Endothelial cell of umbilical vein (primary cell): ENCODE data around the gene KCNJ6. TPM values are rescaled to one million over a fixed set of nuclear protein-coding genes. Genes with fewer than 3 reads are reported as not detected.

Experiments used
- BruUV-seq: library from RNA; stranded (reverse); fragments of 400-500 nt; replicated peaks from 2 replicates; lab custom pipeline; 2021; lab: Mats Ljungman, UMichigan
- CTCF ChIA-PET: fragments of 300-600, 350-600 bp; sonication (Branson Sonifier 250); formaldehyde crosslinking; loops from one replicate; lab custom pipeline; 2021; ENCODE audit warnings: antibody characterized with exemption, inconsistent platforms; lab: Charles Lee
- POLR2A ChIA-PET: fragments of 300-600, 350-600 bp; sonication (Branson Sonifier 250); formaldehyde crosslinking; loops from one replicate; lab custom pipeline; 2021; ENCODE audit warnings: antibody characterized with exemption, inconsistent platforms; lab: Charles Lee
- DNase-seq: peaks from one replicate; pipeline ENCODE4 v3.0.0-alpha.2; 2011; ENCODE audit warnings: low read depth, low spot score
- FAIRE-seq: peaks from 2 replicates; lab custom pipeline; 2011; peaks lifted over from hg19 to GRCh38; lab: Jason Lieb, UNC
- H2AFZ ChIP-seq: 2 replicates; pipeline ENCODE4 v1.6.0; 2012; ENCODE audit warnings: low read depth, low read length, control low read depth, inconsistent platforms
- H3K27ac ChIP-seq: 2 replicates; pipeline ENCODE4 v1.5.1; 2011; ENCODE audit warnings: low read depth, mild to moderate bottlenecking, control low read depth, low read length, moderate library complexity; ENCODE audit not compliant: insufficient read depth
- H3K27me3 ChIP-seq, 2 experiments: 2 replicates each; pipeline versions ENCODE4 v1.6.0 to v1.6.1; 2011; ENCODE audit warnings: low read length in 2 of 2, mixed read lengths in 1 of 2; ENCODE audit not compliant: control insufficient read depth in 2 of 2, insufficient read depth in 2 of 2
- H3K36me3 ChIP-seq, 2 experiments: 2 replicates in 1 of 2; 3 replicates in 1 of 2; pipeline ENCODE4 v1.5.1; 2011; ENCODE audit warnings: low read length in 2 of 2, mild to moderate bottlenecking in 1 of 2, moderate library complexity in 1 of 2; ENCODE audit not compliant: control insufficient read depth in 2 of 2, insufficient read depth in 2 of 2; ENCODE audit errors: extremely low read depth in 1 of 2
- H3K4me1 ChIP-seq: 3 replicates; pipeline ENCODE4 v1.5.1; 2011; ENCODE audit warnings: mild to moderate bottlenecking, low read length; ENCODE audit not compliant: control insufficient read depth, insufficient read depth; ENCODE audit errors: extremely low read depth
- H3K4me2 ChIP-seq: 2 replicates; pipeline ENCODE4 v1.6.1; 2011; ENCODE audit warnings: low read length, control low read depth, mixed read lengths; ENCODE audit not compliant: insufficient read depth
- H3K4me3 ChIP-seq, 3 experiments: fragments of 200-600 bp in 1 of 3; sonication (generic), shearing (Covaris generic) in 1 of 3; replicated peaks in 1 of 3; 2 replicates each; pipeline ENCODE4 v1.5.1; 2011 to 2016; ENCODE audit warnings: control low read depth in 3 of 3, low read length in 3 of 3, mild to moderate bottlenecking in 2 of 3, inconsistent platforms in 1 of 3, low read depth in 1 of 3, moderate library complexity in 1 of 3; ENCODE audit not compliant: insufficient read depth in 1 of 3
- H3K79me2 ChIP-seq: 2 replicates; pipeline ENCODE4 v1.6.0; 2012; ENCODE audit warnings: low read length, inconsistent platforms; ENCODE audit not compliant: control insufficient read depth, insufficient read depth
- H3K9ac ChIP-seq: replicated peaks from 2 replicates; pipeline ENCODE3; 2011; ENCODE audit warnings: low read length, control low read depth; ENCODE audit not compliant: insufficient read depth; ENCODE audit errors: extremely low read depth
- H3K9me1 ChIP-seq: replicated peaks from 3 replicates; pipeline ENCODE4 v1.6.0; 2011; ENCODE audit warnings: mild to moderate bottlenecking, low read length; ENCODE audit not compliant: control insufficient read depth, insufficient read depth; ENCODE audit errors: extremely low read depth
- H3K9me3 ChIP-seq: replicated peaks from 2 replicates; pipeline ENCODE4 v1.5.1; 2012; ENCODE audit warnings: low read length, inconsistent platforms; ENCODE audit not compliant: control insufficient read depth, insufficient read depth
- H4K20me1 ChIP-seq: replicated peaks from 2 replicates; pipeline ENCODE3; 2011; ENCODE audit warnings: mild to moderate bottlenecking, low read length; ENCODE audit not compliant: control insufficient read depth, insufficient read depth; ENCODE audit errors: extremely low read depth
- EZH2 ChIP-seq: IDR thresholded peaks from 2 replicates; pipeline ENCODE4 v1.6.1; 2012; ENCODE audit warnings: borderline replicate concordance, low read depth, mild to moderate bottlenecking, moderate library complexity, low read length, inconsistent platforms; ENCODE audit not compliant: severe bottlenecking
- FOS ChIP-seq: IDR thresholded peaks from 2 replicates; pipeline ENCODE4 v1.6.1; 2011; ENCODE audit warnings: mild to moderate bottlenecking, low read length, moderate library complexity, borderline replicate concordance; ENCODE audit not compliant: insufficient read depth
- GATA2 ChIP-seq: IDR thresholded peaks from 2 replicates; pipeline ENCODE4 v1.7.0; 2011; ENCODE audit warnings: low read depth, mild to moderate bottlenecking, moderate library complexity, mixed read lengths, low read length; ENCODE audit not compliant: insufficient read length, insufficient read depth
- JUN ChIP-seq: IDR thresholded peaks from 2 replicates; pipeline ENCODE4 v1.6.1; 2011; ENCODE audit warnings: borderline replicate concordance, low read depth; ENCODE audit not compliant: insufficient read length, insufficient read depth
- MYC ChIP-seq: IDR thresholded peaks from one replicate; pipeline ENCODE4 v1.6.1; 2011; ENCODE audit warnings: mild to moderate bottlenecking, low read depth, low read length
- POLR2A ChIP-seq: IDR thresholded peaks from 2 replicates; pipeline ENCODE4 v1.6.1; 2012; ENCODE audit warnings: low read depth, mild to moderate bottlenecking, control low read depth, low read length
- POLR2AphosphoS5 ChIP-seq: IDR thresholded peaks from 2 replicates; pipeline ENCODE4 v1.6.1; 2012; ENCODE audit warnings: low read depth, mild to moderate bottlenecking, control low read depth, low read length, moderate library complexity; ENCODE audit not compliant: insufficient read depth
- dilution Hi-C: fragments of 300-500 bp; cut with MboI; formaldehyde crosslinking; loops from one replicate; pipeline ENCODE4 v1.15.0; 2019; ENCODE audit warnings: low sequenced_read_pairs; ENCODE audit not compliant: extremely low pct_ligation_motif_present
- intact Hi-C: fragments of 100-400 bp; cut with micrococcal nuclease; formaldehyde crosslinking; loops from one replicate; pipeline ENCODE4 v1.10.0; 2022
- polyA plus RNA-seq, 4 experiments: library from polyadenylated mRNA; depleted of rRNA in 3 of 4; stranded (reverse) in 3 of 4; unstranded in 1 of 4; fragments of >200 nt; gene quantifications; 2 replicates each; pipeline versions ENCODE4 v1.2.1 to v1.2.3, GENCODE V29; 2011 to 2012; ENCODE audit warnings: missing spikeins in 1 of 4
- total RNA-seq: library from RNA; stranded (reverse); gene quantifications from 2 replicates; pipeline ENCODE4 v1.2.3, GENCODE V29; 2021
- TF ChIP-seq, protein P1 (sequence below): IDR thresholded peaks from 2 replicates; pipeline ENCODE4 v1.6.1; 2011; ENCODE audit not compliant: insufficient read depth, insufficient read length
- TF ChIP-seq, protein P2 (sequence below), 2 donors: IDR thresholded peaks; 1 replicate in 1 of 2; 2 replicates in 1 of 2; pipeline ENCODE4 v1.5.1; 2011; ENCODE audit warnings: low read length in 2 of 2, mild to moderate bottlenecking in 2 of 2, moderate library complexity in 2 of 2, control low read depth in 1 of 2, inconsistent platforms in 1 of 2, low read depth in 1 of 2; ENCODE audit not compliant: insufficient read depth in 1 of 2; ENCODE audit errors: extremely low read depth in 1 of 2

Gene KCNJ6
- total and polyA plus RNA-seq, 2 donors (not counting 3 experiments of a cell fraction or from before 2014, with no cell fraction given) = not detected

DNA sequence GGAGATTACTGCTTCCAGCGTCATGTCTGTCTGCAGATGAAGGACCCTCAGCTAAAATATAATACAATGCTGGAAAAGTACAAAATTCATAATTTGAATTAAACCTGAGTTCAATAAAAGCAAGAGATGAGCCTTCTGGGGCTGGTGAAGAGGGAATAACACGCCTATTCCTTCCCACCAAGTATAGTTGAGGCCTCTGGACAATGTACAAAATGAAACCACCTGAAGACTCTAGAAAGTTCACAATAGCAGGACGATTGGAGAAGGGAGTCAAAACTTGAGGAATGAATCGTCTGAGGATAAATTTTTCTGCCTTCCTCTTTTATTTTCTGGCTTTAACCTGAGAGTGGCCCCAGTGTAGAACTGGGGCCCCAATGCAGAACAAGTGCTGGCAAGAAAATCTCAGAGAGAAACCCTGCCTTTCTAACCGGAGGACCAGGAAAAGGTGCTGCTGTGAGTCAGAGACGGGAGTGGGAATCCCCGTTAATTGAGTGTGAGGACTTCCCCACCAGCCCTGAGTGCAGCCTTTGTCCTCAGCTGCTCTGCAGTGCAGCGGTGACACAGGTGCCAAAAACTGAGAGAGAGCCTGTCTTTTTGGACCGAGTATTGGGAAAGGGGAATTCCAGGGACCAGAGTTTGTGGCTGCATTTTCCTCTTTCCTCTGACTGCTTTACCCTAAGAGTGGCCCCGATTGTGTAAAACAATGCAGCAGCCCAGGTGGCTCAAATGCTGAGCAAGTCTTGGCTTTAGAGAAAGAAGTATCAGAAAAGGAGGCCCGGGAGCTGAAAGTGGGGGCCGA lies 284.7 kb downstream of the KCNJ6 start:
- intact Hi-C loops = no loop called here
- H3K4me2 ChIP-seq = no peak overlapping the region
- no peak for TF ChIP-seq EZH2
- no peak for TF ChIP-seq POLR2AphosphoS5
- no peak for TF ChIP-seq MYC
- no peak for TF ChIP-seq POLR2A

DNA sequence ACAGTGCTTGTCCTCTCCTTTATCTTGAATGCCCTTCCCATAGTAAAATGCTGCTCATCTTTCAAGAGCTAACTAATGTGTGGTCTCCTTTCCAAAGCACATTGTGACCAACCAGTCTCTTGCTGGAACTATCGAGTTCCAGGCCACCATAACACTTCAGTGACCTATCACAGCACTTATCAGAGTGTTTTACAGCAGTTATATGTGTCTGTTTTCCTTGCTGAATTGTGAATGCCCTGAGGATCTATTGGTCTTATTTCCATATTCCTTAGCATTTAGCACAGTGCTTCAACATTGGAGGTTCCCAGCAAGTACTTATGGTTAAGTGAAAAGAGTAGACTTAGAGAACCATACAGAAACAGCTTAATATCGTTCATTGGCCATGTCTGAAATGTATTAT lies 285.4 kb downstream of the KCNJ6 start:
- CTCF ChIA-PET = interaction anchor here (1.2 to 1.5 kb wide), 2 partner anchors 44 to 67 kb away, joined by 3 to 5 read pairs; no protein-coding TSS in a partner anchor
- Histone ChIP-seq H4K20me1 (no peaks in the 10 kb centered on the region), H3K4me3 (no peak overlapping the region), H3K9ac (no peak overlapping the region), H3K27me3 (no peaks in the 10 kb centered on the region), H3K9me1 (no peaks in the 10 kb centered on the region), H2AFZ (no peak overlapping the region), H3K27ac (no peak overlapping the region), H3K79me2 (no peaks in the 10 kb centered on the region), H3K4me1 (peaks cover 10% of the 10 kb centered on the region), H3K36me3 (no peaks in the 10 kb centered on the region), H3K9me3 (no peaks in the 10 kb centered on the region), H3K4me2 (no peak overlapping the region)
- TF ChIP-seq GATA2 (no peak), POLR2AphosphoS5 (no peak), POLR2A (no peak), JUN (no peak), FOS (no peak), EZH2 (no peak), MYC (no peak)
- TF ChIP-seq, protein P1, sequence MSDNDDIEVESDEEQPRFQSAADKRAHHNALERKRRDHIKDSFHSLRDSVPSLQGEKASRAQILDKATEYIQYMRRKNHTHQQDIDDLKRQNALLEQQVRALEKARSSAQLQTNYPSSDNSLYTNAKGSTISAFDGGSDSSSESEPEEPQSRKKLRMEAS = no peak
- TF ChIP-seq, protein P2, sequence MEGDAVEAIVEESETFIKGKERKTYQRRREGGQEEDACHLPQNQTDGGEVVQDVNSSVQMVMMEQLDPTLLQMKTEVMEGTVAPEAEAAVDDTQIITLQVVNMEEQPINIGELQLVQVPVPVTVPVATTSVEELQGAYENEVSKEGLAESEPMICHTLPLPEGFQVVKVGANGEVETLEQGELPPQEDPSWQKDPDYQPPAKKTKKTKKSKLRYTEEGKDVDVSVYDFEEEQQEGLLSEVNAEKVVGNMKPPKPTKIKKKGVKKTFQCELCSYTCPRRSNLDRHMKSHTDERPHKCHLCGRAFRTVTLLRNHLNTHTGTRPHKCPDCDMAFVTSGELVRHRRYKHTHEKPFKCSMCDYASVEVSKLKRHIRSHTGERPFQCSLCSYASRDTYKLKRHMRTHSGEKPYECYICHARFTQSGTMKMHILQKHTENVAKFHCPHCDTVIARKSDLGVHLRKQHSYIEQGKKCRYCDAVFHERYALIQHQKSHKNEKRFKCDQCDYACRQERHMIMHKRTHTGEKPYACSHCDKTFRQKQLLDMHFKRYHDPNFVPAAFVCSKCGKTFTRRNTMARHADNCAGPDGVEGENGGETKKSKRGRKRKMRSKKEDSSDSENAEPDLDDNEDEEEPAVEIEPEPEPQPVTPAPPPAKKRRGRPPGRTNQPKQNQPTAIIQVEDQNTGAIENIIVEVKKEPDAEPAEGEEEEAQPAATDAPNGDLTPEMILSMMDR (IDR thresholded peaks at IDR 0.05; ENCODE audit: extremely low read depth in 1 of 2, insufficient read depth in 1 of 2, low read depth in 1 of 2, low read length in 2 of 2) = no peak
- dilution Hi-C loops (no loop called here), intact Hi-C loops (no loop called here)
- POLR2A ChIA-PET = no interaction called here
- BruUV-seq = no TSS peak
- DNase-seq (no peak), FAIRE-seq (no peak)

More for the DNA sequence above, 284.7 kb downstream of the KCNJ6 start:
- H3K36me3 ChIP-seq = no peaks in the 10 kb centered on the region
- CTCF ChIA-PET = interaction anchor here (1.2 to 1.5 kb wide), 2 partner anchors 43 to 68 kb away, joined by 3 to 5 read pairs; no protein-coding TSS in a partner anchor
- no peaks in the 10 kb centered on the region for H3K79me2 ChIP-seq
- H3K4me3 ChIP-seq = no peak overlapping the region
- DNase-seq = peak; percentile 46
- no peaks in the 10 kb centered on the region for H4K20me1 ChIP-seq
- dilution Hi-C loops = no loop called here
- no peak for FAIRE-seq
- no TSS peak for BruUV-seq
- no peak overlapping the region for H3K9ac ChIP-seq
- POLR2A ChIA-PET = no interaction called here
- H3K9me1 ChIP-seq = no peaks in the 10 kb centered on the region
- H3K27me3 ChIP-seq = no peaks in the 10 kb centered on the region
- peaks cover 16% of the 10 kb centered on the region for H3K4me1 ChIP-seq
- peak overlapping the region; percentile 1 for H3K27ac ChIP-seq
- H2AFZ ChIP-seq = peak overlapping the region; percentile 72
- no peaks in the 10 kb centered on the region for H3K9me3 ChIP-seq
